HG03045 (cell line): ENCODE results near the gene RPS6KA6.
"Not testable (repeated sequence)": the region's sequence is repeated elsewhere in the genome, so short reads cannot be mapped to it uniquely, and the experiment has no call there.

ENCODE experiments used
- ATAC-seq: cut with Tn5 transposase; IDR thresholded peaks from one replicate; pipeline ENCODE4 v1.9.1; 2021; ENCODE audit warnings: mild to moderate bottlenecking, moderate library complexity; ENCODE audit not compliant: unreplicated experiment

The RPS6KA6 gene

GRCh38 chrX:84165711-84166110, 22.3 kb downstream of the RPS6KA6 start:
- ATAC-seq, result no peak

- ATAC-seq, result no peak
Measured at GRCh38 chrX:84162401-84162800, 25.6 kb downstream of the RPS6KA6 start.

- ATAC-seq, result no peak
Measured at GRCh38 chrX:84161641-84162040, 26.4 kb downstream of the RPS6KA6 start.

GRCh38 chrX:84160736-84161135, 27.3 kb downstream of the RPS6KA6 start:
- no peak for ATAC-seq

- no peak for ATAC-seq
Measured at GRCh38 chrX:84156821-84157220, 31.2 kb downstream of the RPS6KA6 start.

- no peak for ATAC-seq
Measured at GRCh38 chrX:84155938-84156337, 32.1 kb downstream of the RPS6KA6 start.

- ATAC-seq, result no peak
Measured at GRCh38 chrX:84153538-84153937, 34.5 kb downstream of the RPS6KA6 start.

- no peak for ATAC-seq
Measured at GRCh38 chrX:84144991-84145390, 43.0 kb downstream of the RPS6KA6 start.

GRCh38 chrX:84144281-84144680, 43.7 kb downstream of the RPS6KA6 start:
- ATAC-seq, result no peak

GRCh38 chrX:84133023-84133422, 55.0 kb downstream of the RPS6KA6 start:
- no peak for ATAC-seq

- no peak for ATAC-seq
Measured at GRCh38 chrX:84123585-84123984, 64.4 kb downstream of the RPS6KA6 start.

GRCh38 chrX:84118769-84119168, 69.2 kb downstream of the RPS6KA6 start:
- ATAC-seq, result no peak

GRCh38 chrX:84118315-84118714, 69.7 kb downstream of the RPS6KA6 start:
- ATAC-seq, result no peak

- ATAC-seq, result no peak
Measured at GRCh38 chrX:84108584-84108983, 79.4 kb downstream of the RPS6KA6 start.

GRCh38 chrX:84099120-84099519, 88.9 kb downstream of the RPS6KA6 start:
- ATAC-seq, result no peak

- not testable (repeated sequence) for ATAC-seq
Measured at GRCh38 chrX:84079479-84080197, 108.4 kb downstream of the RPS6KA6 start.

GRCh38 chrX:84078991-84079390, 109.0 kb downstream of the RPS6KA6 start:
- no peak for ATAC-seq

- no peak for ATAC-seq
Measured at GRCh38 chrX:84064814-84065213, 123.2 kb downstream of the RPS6KA6 start.

GRCh38 chrX:84064164-84064563, 123.8 kb downstream of the RPS6KA6 start:
- no peak for ATAC-seq

- ATAC-seq, result no peak
Measured at GRCh38 chrX:84047339-84047738, 140.7 kb downstream of the RPS6KA6 start.

GRCh38 chrX:84046403-84046984, 141.5 kb downstream of the RPS6KA6 start:
- peak; percentile 72 for ATAC-seq

GRCh38 chrX:84044051-84044450, 143.9 kb downstream of the RPS6KA6 start:
- ATAC-seq, result no peak
